ENCODE measurements around the gene PDYN.
A peak's percentile ranks its signal among the peaks of the same experiment; 100 is the strongest.
"Not testable (repeated sequence)": the region's sequence is repeated elsewhere in the genome, so short reads cannot be mapped to it uniquely, and the experiment has no call there.

PDYN gene

GRCh38 chr20:1993986-1994385 is at the start of gene PDYN:
PDYN (minus strand) TSS chr20:1994058; CDS start chr20:1983084, 10,974 bp downstream.
- DNase-seq, result no peak

GRCh38 chr20:2042400-2042799 is 48.5 kb upstream of the PDYN start:
- no peak for DNase-seq

- DNase-seq, result no peak
These were observed 44.3 kb upstream of the PDYN start for GRCh38 chr20:2038161-2038560.

- no peak for DNase-seq
These were observed 43.5 kb upstream of the PDYN start for GRCh38 chr20:2037296-2037914.

- not testable (repeated sequence) for DNase-seq
These were observed 42.5 kb upstream of the PDYN start for GRCh38 chr20:2036357-2036756.

- peak; percentile 31 for DNase-seq
These were observed 38.3 kb upstream of the PDYN start for GRCh38 chr20:2032168-2032567.

- no peak for DNase-seq
These were observed 32.7 kb upstream of the PDYN start for GRCh38 chr20:2026514-2026913.

- no peak for DNase-seq
These were observed 32.1 kb upstream of the PDYN start for GRCh38 chr20:2026004-2026403.

- DNase-seq, result no peak
These were observed 29.3 kb upstream of the PDYN start for GRCh38 chr20:2023151-2023550.

GRCh38 chr20:2022163-2022562 is 28.3 kb upstream of the PDYN start:
- DNase-seq, result no peak

- no peak for DNase-seq
These were observed 16.7 kb upstream of the PDYN start for GRCh38 chr20:2010533-2010932.

- DNase-seq, result no peak
These were observed 12.8 kb upstream of the PDYN start for GRCh38 chr20:2006452-2007361.

GRCh38 chr20:2005831-2006426 is 12.1 kb upstream of the PDYN start:
- no peak for DNase-seq

GRCh38 chr20:2005359-2005758 is 11.5 kb upstream of the PDYN start:
- no peak for DNase-seq

GRCh38 chr20:2004171-2004570 is 10.3 kb upstream of the PDYN start:
- DNase-seq, result no peak

GRCh38 chr20:2002365-2002764 is 8.5 kb upstream of the PDYN start:
- no peak for DNase-seq

- no peak for DNase-seq
These were observed 7.3 kb upstream of the PDYN start for GRCh38 chr20:2001119-2001518.

GRCh38 chr20:2000285-2000684 is 6.4 kb upstream of the PDYN start:
- DNase-seq, result no peak

GRCh38 chr20:1998715-1999114 is 4.9 kb upstream of the PDYN start:
- no peak for DNase-seq

- DNase-seq, result no peak
These were observed 4.3 kb upstream of the PDYN start for GRCh38 chr20:1998193-1998520.

- no peak for DNase-seq
These were observed 3.8 kb upstream of the PDYN start for GRCh38 chr20:1997483-1998192.

GRCh38 chr20:1995531-1996310 is 1.9 kb upstream of the PDYN start:
- DNase-seq, result no peak

- no peak for DNase-seq
These were observed 769 bp upstream of the PDYN start for GRCh38 chr20:1994627-1995026.
